H4 (cell line): ENCODE results near the gene CDK14. TPM values are rescaled to one million over a fixed set of nuclear protein-coding genes. Genes with fewer than 3 reads are reported as not detected.

Experiments
- DNase-seq: peaks from one replicate; pipeline ENCODE4 v3.0.0-alpha.2; 2015; ENCODE audit warnings: low spot score
- total RNA-seq: library from RNA; depleted of rRNA; stranded (reverse); fragments of >200 nt; shearing (Covaris generic); gene quantifications from 2 replicates; pipeline ENCODE4 v1.2.3, GENCODE V29; 2014

Gene CDK14
- total RNA-seq, 1 experiment from 2014 or later, result 14.0 TPM

DNA sequence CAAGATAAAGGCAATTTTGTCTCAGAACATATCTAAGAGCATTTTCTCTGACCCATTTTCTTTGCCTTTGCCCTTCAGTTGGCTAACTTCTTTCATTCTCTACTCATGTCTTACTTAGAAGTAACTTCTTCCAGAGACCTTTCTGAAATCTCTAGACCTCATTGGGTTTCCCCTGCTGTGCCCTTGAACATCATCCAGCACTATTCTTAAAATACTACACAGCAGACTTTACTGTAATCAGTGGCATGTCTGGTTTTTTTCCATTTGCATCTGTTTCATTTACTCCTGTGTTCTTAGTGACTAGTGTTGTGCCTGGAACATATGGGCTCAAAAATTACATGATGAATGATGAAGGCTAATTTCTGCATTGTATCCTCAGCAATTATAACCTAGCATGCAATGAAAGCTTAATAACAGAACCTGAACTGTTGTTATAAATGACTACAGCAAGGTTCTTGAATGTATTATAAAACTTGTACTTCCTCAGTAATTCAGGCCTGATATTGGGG is 301.9 kb downstream of the CDK14 start:
- DNase-seq, result no peak

DNA sequence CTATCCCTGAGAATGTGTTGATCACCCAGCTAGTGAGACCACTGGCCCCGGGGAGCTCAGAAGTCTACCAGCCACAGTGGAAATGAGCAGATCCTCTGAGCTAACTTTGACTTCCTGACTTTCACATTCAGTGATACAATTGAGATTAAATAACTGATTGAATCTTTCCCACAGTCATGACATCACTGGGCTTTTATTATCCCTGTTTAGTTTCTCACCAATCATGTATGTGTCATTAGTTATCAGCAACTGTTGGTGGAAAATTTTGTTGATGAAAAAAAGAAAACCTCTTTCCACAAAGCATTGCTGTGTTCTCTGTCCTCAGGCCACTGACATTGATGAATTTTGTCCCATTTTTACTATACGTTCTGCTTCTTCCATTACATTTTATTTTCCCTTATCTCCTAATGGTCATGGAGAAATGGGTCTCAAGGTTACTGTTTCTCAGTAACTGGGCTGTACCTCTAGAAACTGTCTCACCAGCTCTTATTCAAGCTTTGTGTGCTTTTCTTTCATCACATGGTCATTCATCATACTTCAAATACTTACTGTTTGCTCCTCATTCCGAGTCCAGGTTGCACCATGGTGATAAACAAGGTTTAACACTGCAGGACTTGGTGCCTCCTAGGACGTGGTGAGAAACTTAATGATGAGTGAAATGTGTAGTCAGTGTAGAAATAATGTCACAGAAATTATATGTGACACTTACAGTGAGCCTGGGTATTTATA is 304.7 kb downstream of the CDK14 start:
- DNase-seq, result no peak

DNA sequence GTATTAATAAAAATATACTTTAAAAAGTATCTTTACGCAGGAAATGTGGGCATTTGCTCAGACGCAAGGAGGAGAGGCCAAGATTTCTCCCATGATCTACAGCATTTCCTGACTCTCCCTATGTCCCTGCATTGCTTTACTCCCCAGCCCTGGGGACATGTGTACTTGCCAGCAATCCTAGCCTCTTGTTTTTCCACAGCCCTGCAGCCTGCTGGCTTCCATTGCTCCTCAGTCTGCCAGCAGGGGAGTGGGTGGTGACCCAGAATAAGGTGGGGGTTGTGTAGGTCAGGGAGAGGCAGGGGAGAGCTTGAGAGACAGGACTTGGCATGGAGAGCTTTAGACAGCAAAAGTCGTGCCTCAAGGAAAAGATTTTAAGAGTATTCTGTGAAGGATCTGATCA is 307.7 kb downstream of the CDK14 start:
- no peak for DNase-seq

DNA sequence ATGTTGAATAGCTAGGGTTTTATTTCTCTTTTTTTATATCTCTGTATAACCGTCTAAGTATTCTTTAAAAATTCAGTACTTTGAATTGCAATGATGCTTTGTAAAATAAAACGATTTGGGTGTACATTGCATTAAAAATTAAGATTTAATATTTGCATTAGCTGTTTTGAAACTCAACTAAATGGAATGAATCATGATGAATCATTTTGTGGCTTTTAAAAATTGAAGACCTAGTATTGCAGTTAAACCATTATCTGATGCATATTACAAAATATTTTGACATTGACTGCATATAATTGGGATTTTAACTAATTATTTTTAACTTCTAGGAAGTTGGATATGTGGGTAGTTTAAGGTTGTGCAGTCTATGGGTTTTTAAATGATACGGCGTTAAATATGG is 314.0 kb downstream of the CDK14 start:
- DNase-seq, result no peak

DNA sequence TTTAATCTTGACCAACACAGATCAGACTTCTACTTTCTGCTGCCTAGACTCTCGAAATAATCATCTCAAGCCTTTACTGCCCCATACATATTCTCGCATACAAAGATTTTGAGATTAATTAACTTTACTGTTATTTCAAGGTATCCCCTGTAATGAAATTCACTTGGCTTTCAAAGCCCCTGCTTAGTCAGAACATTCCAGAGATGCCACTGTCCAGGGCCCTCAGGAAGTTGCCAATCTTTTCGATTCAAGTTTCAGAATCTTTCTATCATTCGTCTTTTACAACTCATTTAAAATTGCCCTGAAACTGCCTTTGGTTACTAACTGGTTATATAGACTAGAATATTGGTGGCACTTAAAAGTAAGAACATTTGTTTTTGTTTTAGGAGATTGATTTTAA is 320.2 kb downstream of the CDK14 start:
- DNase-seq, result no peak

DNA sequence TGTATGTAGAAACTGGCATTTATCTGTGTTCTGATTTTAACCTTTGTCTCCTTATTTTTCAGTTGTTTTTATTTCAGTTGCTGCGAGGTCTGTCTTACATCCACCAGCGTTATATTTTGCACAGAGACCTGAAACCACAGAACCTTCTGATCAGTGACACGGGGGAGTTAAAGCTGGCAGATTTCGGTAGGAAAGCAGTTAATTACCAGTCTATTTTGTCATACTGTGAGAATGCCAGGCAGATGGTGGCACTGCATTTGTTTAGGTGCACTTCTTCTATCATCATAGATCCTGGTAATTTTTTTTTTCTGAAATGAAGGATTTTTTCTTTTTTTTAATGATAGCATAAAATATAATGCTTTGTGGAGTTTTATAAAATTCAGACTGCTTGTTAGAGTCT is 321.4 kb downstream of the CDK14 start:
- DNase-seq, result no peak

DNA sequence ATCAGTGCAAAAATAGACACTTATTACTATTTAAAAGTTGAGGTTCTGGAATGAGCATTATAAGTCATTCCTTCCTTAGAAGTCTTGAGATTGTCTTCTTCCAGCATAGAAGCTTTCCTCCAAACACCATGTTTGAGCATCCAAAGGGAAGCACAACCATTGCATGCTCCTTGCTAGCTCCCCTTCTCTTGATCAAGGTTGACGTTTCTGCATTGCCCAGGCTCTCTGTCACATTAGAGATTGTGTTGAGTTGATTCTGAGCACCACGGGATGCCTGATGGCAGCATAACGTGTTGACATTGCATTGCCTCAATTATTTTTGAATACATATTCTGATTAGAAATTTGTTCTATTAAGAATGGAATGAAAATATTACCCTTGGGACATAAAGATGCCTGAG is 322.2 kb downstream of the CDK14 start:
- DNase-seq, result no peak

DNA sequence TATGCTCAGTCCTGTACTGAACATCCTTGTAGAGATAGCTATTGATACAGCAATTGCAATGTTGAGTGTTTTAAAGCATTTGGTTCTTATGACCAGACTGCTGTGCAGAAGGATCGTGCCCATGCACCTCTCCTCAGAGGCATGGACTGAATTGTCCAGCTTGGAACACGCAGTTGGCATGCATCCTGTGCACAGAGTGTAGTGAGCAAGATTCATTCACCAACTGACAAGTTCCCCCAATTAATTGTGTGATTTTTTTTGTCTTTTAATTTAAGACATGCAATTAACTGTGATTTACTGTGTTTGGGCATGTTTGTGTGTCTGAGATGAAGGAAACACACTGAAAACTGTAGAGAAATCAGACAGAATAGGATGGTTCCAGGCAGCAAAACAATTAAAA is 323.7 kb downstream of the CDK14 start:
- no peak for DNase-seq

DNA sequence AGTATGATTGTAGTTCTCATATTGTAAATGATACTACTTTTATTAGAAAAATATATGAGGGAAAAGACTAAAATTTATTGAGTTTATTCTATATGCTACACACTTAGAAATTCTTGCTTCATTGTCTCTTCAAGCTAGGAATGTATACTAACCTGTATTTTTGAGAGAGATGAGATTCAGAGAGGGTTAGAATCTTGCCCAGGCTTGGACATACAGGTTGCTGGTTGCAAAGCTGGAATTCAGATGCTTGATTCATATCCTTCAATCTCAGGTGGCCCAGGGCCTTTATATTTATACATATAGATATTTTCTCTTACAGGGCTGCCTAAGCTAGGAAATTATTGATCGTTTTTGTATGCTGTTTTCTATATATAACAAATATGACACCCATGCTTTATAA is 324.2 kb downstream of the CDK14 start:
- no peak for DNase-seq

DNA sequence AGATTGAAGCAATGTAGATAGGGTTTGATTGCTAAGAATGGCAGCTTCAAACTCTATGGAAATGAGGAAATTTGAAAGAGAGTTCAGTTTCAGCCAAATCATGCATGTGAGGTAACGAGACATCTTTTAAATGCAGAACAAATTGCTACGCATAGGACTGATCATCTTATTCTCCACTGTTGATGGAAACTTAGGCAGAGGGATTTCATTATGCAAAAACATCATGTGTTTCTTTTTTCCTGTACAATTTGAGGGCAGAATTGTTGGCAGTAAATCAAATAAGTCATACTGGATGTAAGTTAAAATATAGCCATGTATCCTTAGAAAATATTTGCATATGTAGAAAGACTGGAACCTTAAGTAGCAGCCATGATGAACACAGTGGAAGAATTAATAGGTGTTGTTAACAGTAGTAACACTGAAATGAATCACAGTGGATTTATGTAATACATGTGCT is 327.4 kb downstream of the CDK14 start:
- DNase-seq, result no peak

DNA sequence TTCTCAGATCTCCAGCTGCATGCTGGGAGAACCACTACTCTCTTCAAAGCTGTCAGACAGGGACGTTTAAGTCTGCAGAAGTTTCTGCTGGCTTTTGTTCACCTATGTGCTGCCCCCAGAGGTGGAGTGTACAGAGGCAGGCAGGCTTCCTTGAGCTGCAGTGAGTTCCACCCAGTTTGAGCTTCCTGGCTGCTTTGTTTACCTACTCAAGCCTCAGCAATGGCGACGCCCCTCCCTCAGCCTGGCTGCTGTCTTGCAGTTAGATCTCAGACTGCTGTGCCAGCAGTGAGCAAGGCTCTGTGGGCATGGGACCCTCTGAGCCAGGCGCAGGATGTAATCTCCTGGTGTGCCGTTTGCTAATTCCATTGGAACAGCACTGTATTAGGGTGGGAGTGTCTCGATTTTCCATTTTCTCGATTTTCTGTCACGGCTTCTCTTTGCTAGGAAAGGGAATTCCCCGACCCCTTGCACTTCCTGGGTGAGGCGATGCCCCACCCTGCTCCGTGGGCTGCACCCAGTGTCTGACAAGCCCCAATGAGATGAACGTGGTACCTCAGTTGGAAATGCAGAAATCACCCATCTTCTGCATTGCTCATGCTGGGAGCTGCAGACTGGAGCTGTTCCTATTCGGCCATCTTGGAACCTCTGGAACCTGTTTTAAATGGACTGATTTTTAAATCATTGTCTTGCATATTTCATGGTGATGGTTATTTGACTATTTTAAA is 332.7 kb downstream of the CDK14 start:
- DNase-seq, result peak; percentile 59

DNA sequence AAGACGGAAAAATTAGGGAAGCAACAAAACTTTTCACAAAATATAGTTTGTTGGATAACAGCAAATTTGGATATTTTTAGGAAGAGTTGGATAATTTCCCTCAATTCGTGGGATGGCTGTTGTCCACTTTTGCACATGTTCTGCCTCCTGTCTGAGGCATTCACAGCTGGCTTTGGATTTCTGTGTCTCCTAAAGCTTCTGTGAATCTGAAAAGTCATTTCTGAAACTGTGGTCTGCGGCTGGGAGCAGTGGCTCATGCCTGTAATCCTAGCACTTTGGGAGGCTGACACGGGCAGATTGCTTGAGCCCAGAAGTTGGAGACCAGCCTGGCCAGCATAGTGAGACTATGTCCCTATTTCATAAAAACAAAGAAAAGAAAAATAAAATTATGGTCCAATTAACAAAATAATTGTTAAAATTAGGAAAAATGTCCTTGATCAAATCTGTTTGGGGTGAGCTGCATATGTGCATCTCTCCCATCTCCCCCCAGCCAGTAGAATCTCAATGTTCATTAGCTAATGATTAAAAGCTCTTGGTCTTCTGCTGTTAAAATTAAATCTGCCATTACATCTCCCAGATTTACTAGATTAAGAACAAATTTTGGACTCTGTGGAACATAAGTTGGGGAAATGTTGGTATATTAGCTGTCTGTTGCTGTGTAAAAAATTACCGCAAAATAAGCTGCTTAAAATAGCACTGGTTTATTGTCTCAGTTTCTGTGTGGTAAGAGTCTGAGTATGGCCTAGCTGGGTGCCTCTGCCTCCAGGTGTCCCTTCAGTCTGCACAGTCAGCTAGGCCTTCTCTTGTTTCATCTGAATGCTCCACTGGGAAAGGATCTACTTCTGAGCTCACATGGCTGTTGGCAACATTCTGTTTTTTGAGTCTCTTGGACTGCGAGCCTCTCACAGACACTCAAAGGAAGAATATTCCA is 336.1 kb downstream of the CDK14 start:
- no peak for DNase-seq

DNA sequence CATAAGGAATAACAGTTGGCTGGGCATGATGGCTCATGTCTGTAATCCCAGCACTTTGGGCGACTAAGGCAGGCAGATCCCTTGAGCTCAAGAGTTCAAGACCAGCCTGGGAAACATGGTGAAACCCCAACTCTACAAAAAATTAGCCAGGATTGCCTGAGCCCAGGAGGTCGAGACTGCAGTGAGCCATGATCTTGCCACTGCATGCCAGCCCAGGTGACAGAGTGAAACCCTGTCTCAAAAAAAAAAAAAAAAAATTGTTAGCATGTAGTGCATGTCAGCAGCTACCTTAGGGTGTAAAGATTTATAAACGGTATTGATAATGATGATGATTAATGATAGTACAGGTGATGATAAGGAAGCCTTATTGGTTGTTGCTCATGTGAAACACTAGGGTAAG is 336.9 kb downstream of the CDK14 start:
- DNase-seq, result no peak

DNA sequence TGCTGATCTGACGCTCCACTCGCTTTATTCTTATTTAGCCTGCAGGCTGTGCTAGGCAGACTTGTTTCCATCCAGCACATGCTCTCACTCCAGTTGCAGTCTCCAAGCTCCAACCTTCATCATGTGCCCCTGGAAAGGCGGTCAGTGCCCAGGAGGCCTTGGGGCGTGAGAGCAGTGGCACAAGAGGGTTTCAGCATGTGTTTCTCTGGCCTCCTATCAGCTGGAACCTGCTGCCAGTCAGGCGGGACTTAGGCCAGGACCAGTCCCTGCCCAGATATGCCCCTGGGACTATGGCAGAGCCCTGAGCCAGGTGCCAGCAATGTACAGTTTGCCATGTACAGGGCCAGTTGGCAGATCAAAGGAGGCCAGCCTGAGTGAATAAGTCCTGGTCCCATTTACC is 337.9 kb downstream of the CDK14 start:
- DNase-seq, result no peak

DNA sequence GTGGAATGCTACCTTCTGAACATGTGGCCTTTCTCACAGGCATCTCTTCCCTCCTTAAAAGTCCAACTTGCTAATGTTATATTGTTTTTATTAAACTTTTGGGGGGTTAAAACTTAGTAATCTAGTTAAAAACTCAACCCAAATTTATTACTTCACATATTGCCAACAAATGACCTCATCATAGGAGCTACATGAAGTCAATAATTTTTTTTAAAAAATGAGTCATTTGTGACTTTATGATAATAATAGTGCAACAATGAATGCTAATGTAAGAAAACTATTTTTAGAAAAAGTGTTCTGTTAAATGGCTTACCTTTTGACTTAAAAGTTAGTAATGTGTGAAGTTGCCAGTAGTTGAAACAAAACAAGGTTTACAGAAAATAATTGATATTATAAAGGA is 342.2 kb downstream of the CDK14 start:
- no peak for DNase-seq

DNA sequence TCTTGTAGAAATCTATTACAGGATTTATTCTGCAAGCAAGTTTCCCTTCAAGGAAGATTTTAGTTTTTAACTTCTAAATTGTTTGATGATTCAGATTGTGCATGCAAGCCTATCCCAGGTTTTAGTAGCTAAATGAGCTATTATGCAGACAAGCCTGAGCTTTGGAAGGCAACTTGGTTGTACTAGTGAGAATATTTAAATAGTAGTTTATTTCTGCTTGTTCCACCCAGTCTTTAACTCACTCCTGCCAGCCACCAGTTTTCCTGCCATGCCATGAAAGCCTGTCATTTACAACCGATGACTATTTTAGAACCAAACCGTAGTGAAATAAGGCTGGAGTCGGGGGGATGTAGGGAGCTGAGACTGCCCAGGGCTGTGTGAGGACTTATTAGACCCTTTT is 343.5 kb downstream of the CDK14 start:
- no peak for DNase-seq

DNA sequence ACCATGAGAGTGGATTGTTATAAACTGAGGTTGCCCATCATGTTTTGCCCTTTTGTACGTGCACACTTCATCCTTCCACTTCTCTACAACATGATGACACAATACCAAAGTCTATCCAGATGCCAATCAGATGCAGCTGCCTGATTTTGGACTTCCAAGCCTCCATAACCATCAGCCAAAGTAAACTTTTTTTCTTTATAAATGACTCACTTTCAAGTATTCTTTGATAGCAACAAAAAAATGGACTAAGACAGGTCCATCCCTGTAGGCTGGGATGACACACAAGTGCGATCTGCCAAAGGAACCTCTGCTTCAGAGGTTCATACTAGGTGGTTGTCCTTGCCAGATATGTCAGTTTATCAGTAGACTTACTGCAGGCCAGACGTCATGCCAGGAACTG is 347.9 kb downstream of the CDK14 start:
- no peak for DNase-seq

DNA sequence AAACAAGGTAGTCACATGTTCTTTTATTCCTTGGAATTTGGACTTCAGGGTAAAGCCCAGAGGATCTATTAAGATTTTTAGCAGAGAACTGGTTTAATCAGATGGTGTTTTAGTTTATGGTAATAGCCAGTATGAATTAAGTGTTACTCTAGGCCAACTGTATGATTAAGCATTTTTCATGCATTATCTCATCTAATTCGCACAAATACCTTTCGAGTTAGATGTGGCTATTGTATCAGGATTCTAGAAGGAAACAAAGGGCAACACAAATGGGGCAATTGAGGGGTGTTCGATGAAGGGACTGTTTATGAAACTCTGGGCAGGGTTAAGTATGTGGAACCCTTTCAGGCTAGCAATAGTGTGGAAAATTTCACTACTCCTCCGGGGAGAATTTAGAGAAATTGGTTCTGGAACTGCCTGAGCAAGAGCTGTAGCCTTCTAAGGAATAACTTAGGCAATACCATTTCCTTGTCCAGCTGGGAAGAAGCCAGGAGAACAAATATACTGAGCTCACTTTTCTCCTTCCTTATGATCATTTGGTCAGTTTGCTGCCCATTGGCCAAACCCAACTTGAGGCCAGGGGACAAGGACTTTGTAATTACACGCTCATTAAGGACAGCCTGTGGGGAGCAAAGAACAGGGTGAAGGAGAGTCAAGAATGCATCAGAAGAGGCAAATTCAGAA is 349.1 kb downstream of the CDK14 start:
- DNase-seq, result no peak

DNA sequence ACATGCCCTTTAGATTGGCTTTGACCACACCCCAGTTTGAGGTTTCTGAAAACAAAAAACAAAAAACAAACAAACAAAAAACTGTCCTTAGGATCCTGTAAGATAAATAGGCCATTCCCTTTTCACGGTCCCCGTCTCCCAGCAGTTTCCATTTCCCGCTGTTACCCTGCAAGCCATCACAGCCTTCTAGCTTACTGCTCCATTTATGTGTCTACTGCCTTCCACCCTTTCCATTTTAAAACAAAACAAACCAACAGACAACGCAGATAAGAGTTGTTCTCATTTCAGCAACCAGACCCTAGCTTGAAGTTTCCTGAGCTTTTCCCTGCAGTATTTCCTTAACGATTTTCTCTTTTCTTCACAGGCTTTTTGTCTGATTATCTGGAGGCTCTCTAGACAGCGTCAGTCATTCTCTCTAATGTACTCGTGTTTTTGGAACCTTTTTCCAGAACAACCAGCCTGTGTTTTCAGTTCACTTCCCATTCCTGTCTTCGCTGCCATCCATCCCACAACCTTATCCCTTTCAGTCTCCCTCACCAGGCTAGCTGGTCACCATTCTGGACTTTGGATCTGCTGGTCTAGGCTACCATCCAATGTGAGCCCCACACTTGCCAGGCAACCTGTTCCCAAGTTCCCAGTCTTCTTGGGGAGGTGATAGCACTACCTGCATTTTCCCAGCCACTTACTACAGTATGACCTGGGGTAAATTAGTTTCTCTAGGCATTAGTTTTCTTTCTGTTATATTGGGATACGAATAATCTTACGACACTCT is 350.8 kb downstream of the CDK14 start:
- DNase-seq, result no peak

DNA sequence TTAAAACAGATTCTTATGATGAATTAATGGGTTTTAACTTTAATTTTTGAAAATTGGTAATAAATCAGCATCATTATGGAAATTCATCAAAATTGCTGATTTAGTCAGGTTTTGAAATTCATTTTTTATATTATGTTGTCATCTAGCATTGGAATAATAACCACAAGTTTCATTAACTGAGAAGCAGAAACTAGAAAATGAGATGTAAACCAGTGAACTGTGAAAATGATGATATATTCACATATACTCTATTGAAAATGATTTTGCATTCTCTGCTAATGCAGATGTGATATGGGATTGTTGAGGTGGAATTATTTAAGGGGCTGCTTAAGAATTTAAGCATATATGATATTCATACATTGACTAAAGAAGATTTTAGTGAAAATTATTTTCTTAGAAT is 352.0 kb downstream of the CDK14 start:
- no peak for DNase-seq

DNA sequence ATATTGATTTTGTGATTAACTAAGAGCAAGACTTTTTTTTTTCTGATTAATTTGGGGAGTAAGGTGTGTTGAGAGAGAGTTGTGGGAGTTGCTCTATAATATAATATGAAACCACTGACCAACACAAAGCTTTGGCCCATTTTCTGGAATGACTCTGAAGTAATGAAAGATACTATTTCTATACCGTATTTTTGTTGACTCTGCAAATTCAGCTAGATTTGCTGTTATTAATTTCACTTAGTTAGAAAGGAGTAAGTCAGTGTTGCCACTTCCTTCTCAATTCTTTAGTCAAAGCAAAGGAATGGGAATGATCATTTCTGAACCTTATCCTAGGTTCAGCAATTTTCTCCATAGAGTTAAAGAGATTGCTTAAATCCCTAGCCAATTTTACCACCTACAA is 355.1 kb downstream of the CDK14 start:
- DNase-seq, result no peak
